Measurements from ENCODE around the gene CDKL4.

Gene CDKL4

DNA sequence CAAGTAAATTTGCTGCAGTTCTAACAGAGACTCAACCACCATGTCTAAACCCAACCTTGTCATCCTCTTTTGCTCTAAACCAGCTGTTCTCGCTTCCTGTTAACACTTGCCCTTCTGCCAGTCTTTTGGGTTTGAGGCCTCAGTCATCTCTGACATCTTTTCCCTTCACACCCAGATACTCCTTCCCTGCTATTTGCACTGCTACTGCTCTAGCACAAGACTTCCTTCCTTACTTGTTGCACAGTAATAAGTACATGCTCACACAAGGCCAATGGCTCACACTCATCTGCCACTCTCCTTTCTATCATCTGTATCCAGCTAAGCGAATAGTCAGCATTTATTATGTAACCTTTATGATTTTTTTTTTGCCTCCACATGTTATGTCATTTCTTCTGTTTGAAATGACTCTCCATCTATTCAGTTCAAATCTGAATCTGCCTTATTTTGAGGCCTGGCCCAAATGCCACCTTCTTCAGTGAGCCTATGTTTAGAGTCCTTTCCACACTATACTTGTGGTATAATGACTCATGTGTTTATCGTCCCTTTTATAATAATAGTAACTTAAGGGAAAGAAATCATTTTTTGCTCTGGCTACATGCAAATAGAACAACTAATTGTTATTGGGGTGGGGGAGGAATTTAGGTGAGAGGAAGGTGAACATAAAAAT is 22.5 kb upstream of the CDKL4 start:
- H4K91ac ChIP-seq (ENCODE audit: low read length), result no peak overlapping the region
- no peaks in the 10 kb centered on the region for H3K9me3 ChIP-seq (ENCODE audit: control insufficient read depth, low read length)
- no peak overlapping the region for H3K23ac ChIP-seq (ENCODE audit: low read length in 2 of 2)
- no peak overlapping the region for H3K18ac ChIP-seq (ENCODE audit: low read depth in 1 of 2, low read length in 2 of 2)
- 97% methylated on average over 2 of the region's 3 CpGs for WGBS
- peaks cover 6% of the 10 kb centered on the region for H3K79me1 ChIP-seq (replicated peaks; ENCODE audit: low read length, poor library complexity, severe bottlenecking)
- peak overlapping the region; percentile 7 for H4K8ac ChIP-seq (ENCODE audit: low read length)
- H3K27me3 ChIP-seq (ENCODE audit: control insufficient read depth in 1 of 2, insufficient read depth in 1 of 2, low read length in 2 of 2), result no peaks in the 10 kb centered on the region
- peak; percentile 46 for DNase-seq
- H2AK5ac ChIP-seq (ENCODE audit: low read length, severe bottlenecking), result no peak overlapping the region
- H3K27ac ChIP-seq (ENCODE audit: low read length, poor library complexity, severe bottlenecking), result no peak overlapping the region
- no peak overlapping the region for H2BK120ac ChIP-seq (ENCODE audit: low read depth, low read length)
- no peak overlapping the region for H3K4me2 ChIP-seq (ENCODE audit: low read length, poor library complexity, severe bottlenecking)
- H3K9ac ChIP-seq (ENCODE audit: low read length), result no peak overlapping the region
- no peaks in the 10 kb centered on the region for H3K4me1 ChIP-seq (ENCODE audit: control insufficient read depth, insufficient read depth, low read depth, low read length)
- no peak overlapping the region for H3K4me3 ChIP-seq (ENCODE audit: insufficient read depth in 1 of 2, low read depth in 1 of 2, low read length in 2 of 2)
- H2BK15ac ChIP-seq (ENCODE audit: low read depth, poor library complexity, severe bottlenecking), result no peak overlapping the region
- no peak overlapping the region for H3K4ac ChIP-seq (ENCODE audit: low read depth in 1 of 2, low read length in 2 of 2)
- H3K36me3 ChIP-seq (ENCODE audit: control insufficient read depth in 1 of 2, insufficient read depth in 2 of 2, low read depth in 1 of 2, low read length in 2 of 2), result peaks cover 10 to 71% of the 10 kb centered on the region in 2 experiments
- no peak overlapping the region for H2BK12ac ChIP-seq (ENCODE audit: low read length in 2 of 2)
- no peak overlapping the region for H3K14ac ChIP-seq (ENCODE audit: low read length in 2 of 2)
- no peak overlapping the region for H2BK5ac ChIP-seq (ENCODE audit: low read depth, low read length, poor library complexity, severe bottlenecking)
- H2AFZ ChIP-seq (ENCODE audit: low read depth, low read length), result no peak overlapping the region

DNA sequence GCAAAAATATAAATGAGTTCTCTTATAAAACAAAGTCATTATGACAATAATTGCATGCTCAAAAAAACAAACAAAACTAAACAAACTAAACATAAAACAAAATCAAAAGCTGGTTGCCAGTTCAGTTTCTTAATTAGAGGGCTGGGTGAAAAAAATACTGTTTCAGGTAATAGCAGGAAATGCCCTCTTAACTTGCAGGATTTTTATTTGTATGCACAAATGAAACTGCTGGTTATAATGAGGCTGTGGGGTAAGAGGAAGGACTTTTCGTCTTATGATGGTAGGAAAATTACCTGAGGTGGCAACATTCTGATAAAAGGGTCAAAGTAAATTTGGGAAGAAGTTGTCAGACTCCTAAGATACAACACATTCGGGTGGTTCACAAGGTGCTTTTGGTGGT is 21.5 kb upstream of the CDKL4 start:
- H3K4me2 ChIP-seq (ENCODE audit: low read length, poor library complexity, severe bottlenecking), result no peak overlapping the region
- DNase-seq, result no peak
- 88% methylated on average over 1 of the region's 2 CpGs for WGBS

GRCh38 chr2:39264733-39265132 is 21.0 kb upstream of the CDKL4 start:
- H2BK5ac ChIP-seq (ENCODE audit: low read depth, low read length, poor library complexity, severe bottlenecking), result no peak overlapping the region
- H2BK12ac ChIP-seq (ENCODE audit: low read length in 2 of 2), result no peak overlapping the region
- peaks cover 6% of the 10 kb centered on the region for H3K79me1 ChIP-seq (replicated peaks; ENCODE audit: low read length, poor library complexity, severe bottlenecking)
- no peak overlapping the region for H3K4me2 ChIP-seq (ENCODE audit: low read length, poor library complexity, severe bottlenecking)
- H4K8ac ChIP-seq (ENCODE audit: low read length), result no peak overlapping the region
- H3K27me3 ChIP-seq (ENCODE audit: control insufficient read depth in 1 of 2, insufficient read depth in 1 of 2, low read length in 2 of 2), result no peaks in the 10 kb centered on the region
- H2AFZ ChIP-seq (ENCODE audit: low read depth, low read length), result no peak overlapping the region
- no peak overlapping the region for H3K23ac ChIP-seq (ENCODE audit: low read length in 2 of 2)
- H3K9me3 ChIP-seq (ENCODE audit: control insufficient read depth, low read length), result no peaks in the 10 kb centered on the region
- WGBS, result 94% methylated on average over 1 of the region's 1 CpG
- H2BK120ac ChIP-seq (ENCODE audit: low read depth, low read length), result no peak overlapping the region
- no peak overlapping the region for H3K18ac ChIP-seq (ENCODE audit: low read depth in 1 of 2, low read length in 2 of 2)
- H3K4ac ChIP-seq (ENCODE audit: low read depth in 1 of 2, low read length in 2 of 2), result no peak overlapping the region
- no peak overlapping the region for H3K9ac ChIP-seq (ENCODE audit: low read length)
- DNase-seq, result no peak
- H3K4me1 ChIP-seq (ENCODE audit: control insufficient read depth, insufficient read depth, low read depth, low read length), result no peaks in the 10 kb centered on the region
- peaks cover 17 to 70% of the 10 kb centered on the region in 2 experiments for H3K36me3 ChIP-seq (ENCODE audit: control insufficient read depth in 1 of 2, insufficient read depth in 2 of 2, low read depth in 1 of 2, low read length in 2 of 2)
- H2BK15ac ChIP-seq (ENCODE audit: low read depth, poor library complexity, severe bottlenecking), result no peak overlapping the region
- no peak overlapping the region for H2AK5ac ChIP-seq (ENCODE audit: low read length, severe bottlenecking)
- no peak overlapping the region for H3K27ac ChIP-seq (ENCODE audit: low read length, poor library complexity, severe bottlenecking)
- no peak overlapping the region for H3K4me3 ChIP-seq (ENCODE audit: insufficient read depth in 1 of 2, low read depth in 1 of 2, low read length in 2 of 2)
- no peak overlapping the region for H4K91ac ChIP-seq (ENCODE audit: low read length)
- H3K14ac ChIP-seq (ENCODE audit: low read length in 2 of 2), result no peak overlapping the region

More for the DNA sequence above, 21.5 kb upstream of the CDKL4 start:
- H3K27me3 ChIP-seq (ENCODE audit: control insufficient read depth in 1 of 2, insufficient read depth in 1 of 2, low read length in 2 of 2), result no peaks in the 10 kb centered on the region
- H3K79me1 ChIP-seq (replicated peaks; ENCODE audit: low read length, poor library complexity, severe bottlenecking), result peaks cover 6% of the 10 kb centered on the region
- no peak overlapping the region for H3K4ac ChIP-seq (ENCODE audit: low read depth in 1 of 2, low read length in 2 of 2)
- no peak overlapping the region for H3K9ac ChIP-seq (ENCODE audit: low read length)
- H3K18ac ChIP-seq (ENCODE audit: low read depth in 1 of 2, low read length in 2 of 2), result no peak overlapping the region
- no peaks in the 10 kb centered on the region for H3K9me3 ChIP-seq (ENCODE audit: control insufficient read depth, low read length)
- no peak overlapping the region for H2AFZ ChIP-seq (ENCODE audit: low read depth, low read length)
- H4K91ac ChIP-seq (ENCODE audit: low read length), result no peak overlapping the region
- H4K8ac ChIP-seq (ENCODE audit: low read length), result no peak overlapping the region
- no peak overlapping the region for H3K4me3 ChIP-seq (ENCODE audit: insufficient read depth in 1 of 2, low read depth in 1 of 2, low read length in 2 of 2)
- H2BK5ac ChIP-seq (ENCODE audit: low read depth, low read length, poor library complexity, severe bottlenecking), result no peak overlapping the region
- H3K14ac ChIP-seq (ENCODE audit: low read length in 2 of 2), result no peak overlapping the region
- H2AK5ac ChIP-seq (ENCODE audit: low read length, severe bottlenecking), result no peak overlapping the region
- H3K36me3 ChIP-seq (ENCODE audit: control insufficient read depth in 1 of 2, insufficient read depth in 2 of 2, low read depth in 1 of 2, low read length in 2 of 2), result peaks cover 13 to 70% of the 10 kb centered on the region in 2 experiments
- no peak overlapping the region for H2BK12ac ChIP-seq (ENCODE audit: low read length in 2 of 2)
- no peak overlapping the region for H2BK120ac ChIP-seq (ENCODE audit: low read depth, low read length)
- H3K27ac ChIP-seq (ENCODE audit: low read length, poor library complexity, severe bottlenecking), result no peak overlapping the region
- no peak overlapping the region for H2BK15ac ChIP-seq (ENCODE audit: low read depth, poor library complexity, severe bottlenecking)
- H3K23ac ChIP-seq (ENCODE audit: low read length in 2 of 2), result no peak overlapping the region
- H3K4me1 ChIP-seq (ENCODE audit: control insufficient read depth, insufficient read depth, low read depth, low read length), result no peaks in the 10 kb centered on the region

DNA sequence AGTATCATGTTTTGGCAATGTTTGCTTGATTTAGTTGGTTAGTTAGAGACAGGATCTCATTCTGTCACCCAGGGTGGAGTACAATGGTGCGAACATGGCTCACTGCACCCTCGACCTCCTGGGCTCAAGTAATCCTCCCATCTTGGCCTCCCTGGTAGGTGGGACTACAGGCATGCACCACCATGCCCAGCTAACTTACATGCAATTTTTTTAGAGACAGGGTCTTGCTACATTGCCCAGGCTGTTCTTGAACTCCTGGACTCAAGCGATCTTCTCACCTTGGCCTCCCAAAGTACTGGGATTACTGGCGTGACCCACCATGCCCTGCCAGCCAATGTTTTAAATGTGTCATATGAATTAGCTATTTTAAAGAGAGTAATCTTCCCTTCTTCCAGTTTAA is 16.3 kb upstream of the CDKL4 start:
- Histone ChIP-seq H4K8ac (ENCODE audit: low read length) (no peak overlapping the region), H2BK120ac (ENCODE audit: low read depth, low read length) (no peak overlapping the region), H2BK15ac (ENCODE audit: low read depth, poor library complexity, severe bottlenecking) (no peak overlapping the region), H2BK5ac (ENCODE audit: low read depth, low read length, poor library complexity, severe bottlenecking) (no peak overlapping the region), H3K4me1 (ENCODE audit: control insufficient read depth, insufficient read depth, low read depth, low read length) (no peaks in the 10 kb centered on the region), H3K79me1 (replicated peaks; ENCODE audit: low read length, poor library complexity, severe bottlenecking) (peaks cover 5% of the 10 kb centered on the region), H3K9ac (ENCODE audit: low read length) (no peak overlapping the region), H3K27me3 (ENCODE audit: control insufficient read depth in 1 of 2, insufficient read depth in 1 of 2, low read length in 2 of 2) (no peaks in the 10 kb centered on the region), H2BK12ac (ENCODE audit: low read length in 2 of 2) (no peak overlapping the region), H3K23ac (ENCODE audit: low read length in 2 of 2) (no peak overlapping the region), H3K4ac (ENCODE audit: low read depth in 1 of 2, low read length in 2 of 2) (no peak overlapping the region), H3K4me3 (ENCODE audit: insufficient read depth in 1 of 2, low read depth in 1 of 2, low read length in 2 of 2) (no peak overlapping the region), H3K9me3 (ENCODE audit: control insufficient read depth, low read length) (no peaks in the 10 kb centered on the region), H3K36me3 (ENCODE audit: control insufficient read depth in 1 of 2, insufficient read depth in 2 of 2, low read depth in 1 of 2, low read length in 2 of 2) (peaks cover 19 to 90% of the 10 kb centered on the region in 2 experiments), H3K18ac (ENCODE audit: low read depth in 1 of 2, low read length in 2 of 2) (no peak overlapping the region), H4K91ac (ENCODE audit: low read length) (no peak overlapping the region), H3K27ac (ENCODE audit: low read length, poor library complexity, severe bottlenecking) (no peak overlapping the region), H3K14ac (ENCODE audit: low read length in 2 of 2) (no peak overlapping the region), H2AK5ac (ENCODE audit: low read length, severe bottlenecking) (no peak overlapping the region), H3K4me2 (ENCODE audit: low read length, poor library complexity, severe bottlenecking) (no peak overlapping the region), H2AFZ (ENCODE audit: low read depth, low read length) (no peak overlapping the region)
- no peak for DNase-seq
- WGBS, result 93% methylated on average over 2 of the region's 4 CpGs

Measured in mesenchymal stem cell (in vitro differentiated cells and primary cell).